Endothelial cell of umbilical vein (primary cell): ENCODE measurements around the gene SLC30A2. TPM values are rescaled to one million over a fixed set of nuclear protein-coding genes. Genes with fewer than 3 reads are reported as not detected.

Source experiments
- BruUV-seq: library from RNA; stranded (reverse); fragments of 400-500 nt; replicated peaks from 2 replicates; lab custom pipeline; 2021; lab: Mats Ljungman, UMichigan
- CTCF ChIA-PET: fragments of 300-600, 350-600 bp; sonication (Branson Sonifier 250); formaldehyde crosslinking; loops from one replicate; lab custom pipeline; 2021; ENCODE audit warnings: antibody characterized with exemption, inconsistent platforms; lab: Charles Lee
- POLR2A ChIA-PET: fragments of 300-600, 350-600 bp; sonication (Branson Sonifier 250); formaldehyde crosslinking; loops from one replicate; lab custom pipeline; 2021; ENCODE audit warnings: antibody characterized with exemption, inconsistent platforms; lab: Charles Lee
- DNase-seq: peaks from one replicate; pipeline ENCODE4 v3.0.0-alpha.2; 2011; ENCODE audit warnings: low read depth, low spot score
- FAIRE-seq: peaks from 2 replicates; lab custom pipeline; 2011; peaks lifted over from hg19 to GRCh38; lab: Jason Lieb, UNC
- H2AFZ ChIP-seq: 2 replicates; pipeline ENCODE4 v1.6.0; 2012; ENCODE audit warnings: low read depth, low read length, control low read depth, inconsistent platforms
- H3K27ac ChIP-seq: 2 replicates; pipeline ENCODE4 v1.5.1; 2011; ENCODE audit warnings: low read depth, mild to moderate bottlenecking, control low read depth, low read length, moderate library complexity; ENCODE audit not compliant: insufficient read depth
- H3K27me3 ChIP-seq, 2 experiments: 2 replicates each; pipeline versions ENCODE4 v1.6.0 to v1.6.1; 2011; ENCODE audit warnings: low read length in 2 of 2, mixed read lengths in 1 of 2; ENCODE audit not compliant: control insufficient read depth in 2 of 2, insufficient read depth in 2 of 2
- H3K36me3 ChIP-seq, 2 experiments: 2 replicates in 1 of 2; 3 replicates in 1 of 2; pipeline ENCODE4 v1.5.1; 2011; ENCODE audit warnings: low read length in 2 of 2, mild to moderate bottlenecking in 1 of 2, moderate library complexity in 1 of 2; ENCODE audit not compliant: control insufficient read depth in 2 of 2, insufficient read depth in 2 of 2; ENCODE audit errors: extremely low read depth in 1 of 2
- H3K4me1 ChIP-seq: 3 replicates; pipeline ENCODE4 v1.5.1; 2011; ENCODE audit warnings: mild to moderate bottlenecking, low read length; ENCODE audit not compliant: control insufficient read depth, insufficient read depth; ENCODE audit errors: extremely low read depth
- H3K4me2 ChIP-seq: 2 replicates; pipeline ENCODE4 v1.6.1; 2011; ENCODE audit warnings: low read length, control low read depth, mixed read lengths; ENCODE audit not compliant: insufficient read depth
- H3K4me3 ChIP-seq, 3 experiments: fragments of 200-600 bp in 1 of 3; sonication (generic), shearing (Covaris generic) in 1 of 3; replicated peaks in 1 of 3; 2 replicates each; pipeline ENCODE4 v1.5.1; 2011 to 2016; ENCODE audit warnings: control low read depth in 3 of 3, low read length in 3 of 3, mild to moderate bottlenecking in 2 of 3, inconsistent platforms in 1 of 3, low read depth in 1 of 3, moderate library complexity in 1 of 3; ENCODE audit not compliant: insufficient read depth in 1 of 3
- H3K79me2 ChIP-seq: 2 replicates; pipeline ENCODE4 v1.6.0; 2012; ENCODE audit warnings: low read length, inconsistent platforms; ENCODE audit not compliant: control insufficient read depth, insufficient read depth
- H3K9ac ChIP-seq: replicated peaks from 2 replicates; pipeline ENCODE3; 2011; ENCODE audit warnings: low read length, control low read depth; ENCODE audit not compliant: insufficient read depth; ENCODE audit errors: extremely low read depth
- H3K9me1 ChIP-seq: replicated peaks from 3 replicates; pipeline ENCODE4 v1.6.0; 2011; ENCODE audit warnings: mild to moderate bottlenecking, low read length; ENCODE audit not compliant: control insufficient read depth, insufficient read depth; ENCODE audit errors: extremely low read depth
- H3K9me3 ChIP-seq: replicated peaks from 2 replicates; pipeline ENCODE4 v1.5.1; 2012; ENCODE audit warnings: low read length, inconsistent platforms; ENCODE audit not compliant: control insufficient read depth, insufficient read depth
- H4K20me1 ChIP-seq: replicated peaks from 2 replicates; pipeline ENCODE3; 2011; ENCODE audit warnings: mild to moderate bottlenecking, low read length; ENCODE audit not compliant: control insufficient read depth, insufficient read depth; ENCODE audit errors: extremely low read depth
- EZH2 ChIP-seq: IDR thresholded peaks from 2 replicates; pipeline ENCODE4 v1.6.1; 2012; ENCODE audit warnings: borderline replicate concordance, low read depth, mild to moderate bottlenecking, moderate library complexity, low read length, inconsistent platforms; ENCODE audit not compliant: severe bottlenecking
- FOS ChIP-seq: IDR thresholded peaks from 2 replicates; pipeline ENCODE4 v1.6.1; 2011; ENCODE audit warnings: mild to moderate bottlenecking, low read length, moderate library complexity, borderline replicate concordance; ENCODE audit not compliant: insufficient read depth
- GATA2 ChIP-seq: IDR thresholded peaks from 2 replicates; pipeline ENCODE4 v1.7.0; 2011; ENCODE audit warnings: low read depth, mild to moderate bottlenecking, moderate library complexity, mixed read lengths, low read length; ENCODE audit not compliant: insufficient read length, insufficient read depth
- JUN ChIP-seq: IDR thresholded peaks from 2 replicates; pipeline ENCODE4 v1.6.1; 2011; ENCODE audit warnings: borderline replicate concordance, low read depth; ENCODE audit not compliant: insufficient read length, insufficient read depth
- MYC ChIP-seq: IDR thresholded peaks from one replicate; pipeline ENCODE4 v1.6.1; 2011; ENCODE audit warnings: mild to moderate bottlenecking, low read depth, low read length
- POLR2A ChIP-seq: IDR thresholded peaks from 2 replicates; pipeline ENCODE4 v1.6.1; 2012; ENCODE audit warnings: low read depth, mild to moderate bottlenecking, control low read depth, low read length
- POLR2AphosphoS5 ChIP-seq: IDR thresholded peaks from 2 replicates; pipeline ENCODE4 v1.6.1; 2012; ENCODE audit warnings: low read depth, mild to moderate bottlenecking, control low read depth, low read length, moderate library complexity; ENCODE audit not compliant: insufficient read depth
- dilution Hi-C: fragments of 300-500 bp; cut with MboI; formaldehyde crosslinking; loops from one replicate; pipeline ENCODE4 v1.15.0; 2019; ENCODE audit warnings: low sequenced_read_pairs; ENCODE audit not compliant: extremely low pct_ligation_motif_present
- intact Hi-C: fragments of 100-400 bp; cut with micrococcal nuclease; formaldehyde crosslinking; loops from one replicate; pipeline ENCODE4 v1.10.0; 2022
- polyA plus RNA-seq, 4 experiments: library from polyadenylated mRNA; depleted of rRNA in 3 of 4; stranded (reverse) in 3 of 4; unstranded in 1 of 4; fragments of >200 nt; gene quantifications; 2 replicates each; pipeline versions ENCODE4 v1.2.1 to v1.2.3, GENCODE V29; 2011 to 2012; ENCODE audit warnings: missing spikeins in 1 of 4
- total RNA-seq: library from RNA; stranded (reverse); gene quantifications from 2 replicates; pipeline ENCODE4 v1.2.3, GENCODE V29; 2021
- TF ChIP-seq, protein P1 (sequence below), 2 donors: IDR thresholded peaks; 1 replicate in 1 of 2; 2 replicates in 1 of 2; pipeline ENCODE4 v1.5.1; 2011; ENCODE audit warnings: low read length in 2 of 2, mild to moderate bottlenecking in 2 of 2, moderate library complexity in 2 of 2, control low read depth in 1 of 2, inconsistent platforms in 1 of 2, low read depth in 1 of 2; ENCODE audit not compliant: insufficient read depth in 1 of 2; ENCODE audit errors: extremely low read depth in 1 of 2
- TF ChIP-seq, protein P2 (sequence below): IDR thresholded peaks from 2 replicates; pipeline ENCODE4 v1.6.1; 2011; ENCODE audit not compliant: insufficient read depth, insufficient read length

Gene SLC30A2
- total and polyA plus RNA-seq, 2 donors (not counting 3 experiments of a cell fraction or from before 2014, with no cell fraction given): not detected

DNA sequence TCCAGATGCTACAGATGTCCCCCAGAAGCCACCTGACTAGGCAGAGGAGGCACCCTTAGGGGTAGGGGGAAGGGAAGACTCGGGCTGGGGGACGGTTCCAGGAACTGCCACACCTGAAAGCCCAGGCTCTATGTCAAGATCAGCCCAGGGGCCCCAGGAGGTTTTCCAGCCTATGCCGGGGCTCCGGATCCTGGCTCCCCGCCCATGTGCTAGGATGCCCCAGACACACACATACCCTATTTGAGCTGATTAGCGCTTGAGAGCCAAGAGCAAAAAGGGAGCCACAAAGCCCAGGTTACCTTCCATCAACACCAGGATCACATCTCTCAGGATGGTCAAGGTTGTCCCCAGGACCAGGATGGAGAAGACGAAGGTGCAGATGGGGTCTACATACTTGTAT is 4.5 kb downstream of the SLC30A2 start:
- dilution Hi-C loops: no loop called here
- H3K27me3 ChIP-seq: peaks cover 25 to 27% of the 10 kb centered on the region in 2 experiments
- POLR2A ChIA-PET: no interaction called here
- CTCF ChIA-PET: interaction anchor here (0.6 to 2.7 kb wide), 5 partner anchors 63 to 280 kb away, joined by 3 to 7 read pairs (median 3); no protein-coding TSS in a partner anchor
- BruUV-seq: no TSS peak
- H3K36me3 ChIP-seq: no peaks in the 10 kb centered on the region
- TF ChIP-seq JUN (no peak), POLR2AphosphoS5 (no peak), EZH2 (no peak), FOS (no peak), GATA2 (no peak), MYC (no peak), POLR2A (no peak)
- TF ChIP-seq, protein P1, sequence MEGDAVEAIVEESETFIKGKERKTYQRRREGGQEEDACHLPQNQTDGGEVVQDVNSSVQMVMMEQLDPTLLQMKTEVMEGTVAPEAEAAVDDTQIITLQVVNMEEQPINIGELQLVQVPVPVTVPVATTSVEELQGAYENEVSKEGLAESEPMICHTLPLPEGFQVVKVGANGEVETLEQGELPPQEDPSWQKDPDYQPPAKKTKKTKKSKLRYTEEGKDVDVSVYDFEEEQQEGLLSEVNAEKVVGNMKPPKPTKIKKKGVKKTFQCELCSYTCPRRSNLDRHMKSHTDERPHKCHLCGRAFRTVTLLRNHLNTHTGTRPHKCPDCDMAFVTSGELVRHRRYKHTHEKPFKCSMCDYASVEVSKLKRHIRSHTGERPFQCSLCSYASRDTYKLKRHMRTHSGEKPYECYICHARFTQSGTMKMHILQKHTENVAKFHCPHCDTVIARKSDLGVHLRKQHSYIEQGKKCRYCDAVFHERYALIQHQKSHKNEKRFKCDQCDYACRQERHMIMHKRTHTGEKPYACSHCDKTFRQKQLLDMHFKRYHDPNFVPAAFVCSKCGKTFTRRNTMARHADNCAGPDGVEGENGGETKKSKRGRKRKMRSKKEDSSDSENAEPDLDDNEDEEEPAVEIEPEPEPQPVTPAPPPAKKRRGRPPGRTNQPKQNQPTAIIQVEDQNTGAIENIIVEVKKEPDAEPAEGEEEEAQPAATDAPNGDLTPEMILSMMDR (IDR thresholded peaks at IDR 0.05; ENCODE audit: extremely low read depth in 1 of 2, insufficient read depth in 1 of 2, low read depth in 1 of 2, low read length in 2 of 2): no peak
- TF ChIP-seq, protein P2, sequence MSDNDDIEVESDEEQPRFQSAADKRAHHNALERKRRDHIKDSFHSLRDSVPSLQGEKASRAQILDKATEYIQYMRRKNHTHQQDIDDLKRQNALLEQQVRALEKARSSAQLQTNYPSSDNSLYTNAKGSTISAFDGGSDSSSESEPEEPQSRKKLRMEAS: no peak
- H3K4me2 ChIP-seq: no peak overlapping the region
- H2AFZ ChIP-seq: no peak overlapping the region
- no peaks in the 10 kb centered on the region for H3K9me3 ChIP-seq
- H3K9me1 ChIP-seq: no peaks in the 10 kb centered on the region
- no peak overlapping the region for H3K27ac ChIP-seq
- no peak overlapping the region for H3K4me3 ChIP-seq
- no peaks in the 10 kb centered on the region for H4K20me1 ChIP-seq
- peaks cover 2% of the 10 kb centered on the region for H3K4me1 ChIP-seq
- no peaks in the 10 kb centered on the region for H3K79me2 ChIP-seq
- intact Hi-C loops: no loop called here
- no peak overlapping the region for H3K9ac ChIP-seq
- FAIRE-seq: no peak
- no peak for DNase-seq
